ENCODE measurements around the gene TMEM170A.
"Not testable (repeated sequence)": the region's sequence is repeated elsewhere in the genome, so short reads cannot be mapped to it uniquely, and the experiment has no call there.

TMEM170A gene

DNA sequence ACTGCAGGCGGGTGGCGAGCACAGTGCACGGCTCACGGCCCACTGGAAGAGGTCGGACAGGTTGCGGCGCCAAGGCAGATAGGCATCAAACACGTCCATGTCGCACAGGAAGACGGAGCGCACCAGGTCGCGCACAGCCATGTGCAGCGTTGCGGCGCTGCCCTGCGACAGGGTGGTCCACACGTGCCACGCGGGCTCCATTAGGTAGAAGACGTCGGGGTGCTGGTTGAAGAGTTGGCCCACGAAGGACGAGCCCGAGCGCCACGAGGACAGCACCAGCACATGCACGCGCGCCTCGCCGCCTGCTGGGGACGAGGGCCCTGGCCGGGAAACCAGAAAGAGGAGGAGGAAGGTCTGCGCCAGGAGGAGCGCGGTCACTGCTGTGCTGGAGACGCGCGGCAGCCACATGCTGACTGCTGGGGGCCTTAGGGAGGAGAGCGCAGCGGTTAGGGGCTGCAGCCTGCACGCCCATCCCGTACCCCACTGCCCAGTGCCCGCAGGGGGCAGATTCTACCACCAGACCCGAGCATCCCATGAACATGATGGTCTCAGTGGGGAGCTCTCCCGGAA, 15.0 kb upstream of the TMEM170A start:
- DNase-seq = no peak

DNA sequence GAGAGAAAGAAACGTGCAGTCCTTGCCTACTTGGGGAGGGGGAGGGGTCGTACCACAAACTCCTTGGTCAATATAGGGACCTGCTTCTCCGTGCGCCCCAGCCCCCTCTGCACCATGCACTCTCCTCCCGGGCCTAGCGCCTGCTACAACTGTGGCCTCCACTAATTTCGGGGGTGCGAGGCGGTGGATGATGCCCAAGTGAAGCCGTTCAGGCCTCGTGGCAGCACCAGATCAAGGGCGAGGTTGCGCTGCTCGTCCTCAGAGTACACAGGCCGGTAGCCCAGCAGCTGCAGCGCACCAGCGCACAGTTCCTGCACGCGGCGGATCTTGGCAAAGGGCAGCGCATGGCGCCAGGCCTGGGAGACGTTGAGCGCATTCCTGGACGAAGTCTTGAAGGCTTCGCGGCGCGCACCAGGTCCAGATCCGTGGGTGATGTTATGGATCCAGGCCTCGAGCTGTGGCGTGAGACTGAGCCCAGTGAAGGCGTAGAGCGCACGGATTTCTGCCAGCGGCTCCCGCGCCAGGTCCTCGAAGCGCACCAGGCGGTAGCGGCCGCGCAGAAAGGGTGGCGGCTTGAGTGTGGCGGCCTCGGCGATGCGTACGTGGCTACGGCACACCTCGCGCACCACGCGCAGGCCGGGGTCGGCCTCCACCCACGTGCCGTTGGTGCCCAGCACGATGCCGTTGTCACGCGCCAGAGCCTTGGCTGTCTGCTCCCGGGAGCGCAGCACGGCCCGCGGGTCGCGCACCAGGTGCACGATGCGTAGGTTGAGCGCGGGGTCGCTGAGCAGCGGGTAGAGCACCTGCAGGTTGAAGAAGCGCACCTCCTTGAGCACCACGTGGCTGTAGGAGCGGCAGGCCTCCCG, 14.2 kb upstream of the TMEM170A start:
- no peak for DNase-seq

DNA sequence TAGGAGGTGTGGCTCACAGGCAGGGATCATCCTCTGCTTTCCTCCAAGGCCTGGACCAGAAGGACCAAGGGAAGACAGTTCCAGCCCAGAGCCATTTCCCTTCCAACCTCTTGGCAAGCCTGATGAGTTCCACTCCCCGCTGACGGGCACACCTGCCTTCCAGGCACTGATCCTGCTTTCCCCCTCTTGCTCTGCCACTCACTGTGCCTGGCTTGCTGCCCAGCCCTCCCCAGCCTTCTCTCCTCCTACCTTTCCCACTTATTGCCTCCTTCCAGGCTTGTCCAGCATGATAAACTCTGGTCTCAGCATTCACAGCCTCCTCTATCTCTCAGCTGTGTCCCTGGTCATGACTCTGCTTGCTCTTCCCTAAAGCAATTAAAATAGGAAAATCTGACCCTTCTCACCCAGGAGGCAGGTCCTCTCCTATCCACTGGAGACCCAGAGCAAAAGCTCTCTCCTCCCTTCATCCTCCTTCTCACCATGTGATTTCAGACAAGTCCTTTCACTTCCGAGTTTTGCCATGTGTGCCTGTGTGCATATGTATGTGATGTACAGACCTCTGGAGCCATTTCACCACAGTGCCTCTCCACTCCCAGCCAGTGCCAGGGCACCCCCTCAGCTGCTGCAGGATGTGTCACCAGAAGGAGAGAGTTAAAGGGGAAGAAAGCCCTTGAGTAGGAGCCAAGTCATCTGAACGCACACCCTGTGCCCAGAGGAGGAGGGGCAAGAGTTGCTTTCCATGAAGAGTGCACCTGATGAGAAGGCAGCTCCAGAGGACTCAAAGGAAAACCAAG, 13.4 kb upstream of the TMEM170A start:
- DNase-seq = no peak

GRCh38 chr16:75476817-75477216, 12.3 kb upstream of the TMEM170A start:
- DNase-seq = no peak

GRCh38 chr16:75475420-75475847, 10.9 kb upstream of the TMEM170A start:
- no peak for DNase-seq

DNA sequence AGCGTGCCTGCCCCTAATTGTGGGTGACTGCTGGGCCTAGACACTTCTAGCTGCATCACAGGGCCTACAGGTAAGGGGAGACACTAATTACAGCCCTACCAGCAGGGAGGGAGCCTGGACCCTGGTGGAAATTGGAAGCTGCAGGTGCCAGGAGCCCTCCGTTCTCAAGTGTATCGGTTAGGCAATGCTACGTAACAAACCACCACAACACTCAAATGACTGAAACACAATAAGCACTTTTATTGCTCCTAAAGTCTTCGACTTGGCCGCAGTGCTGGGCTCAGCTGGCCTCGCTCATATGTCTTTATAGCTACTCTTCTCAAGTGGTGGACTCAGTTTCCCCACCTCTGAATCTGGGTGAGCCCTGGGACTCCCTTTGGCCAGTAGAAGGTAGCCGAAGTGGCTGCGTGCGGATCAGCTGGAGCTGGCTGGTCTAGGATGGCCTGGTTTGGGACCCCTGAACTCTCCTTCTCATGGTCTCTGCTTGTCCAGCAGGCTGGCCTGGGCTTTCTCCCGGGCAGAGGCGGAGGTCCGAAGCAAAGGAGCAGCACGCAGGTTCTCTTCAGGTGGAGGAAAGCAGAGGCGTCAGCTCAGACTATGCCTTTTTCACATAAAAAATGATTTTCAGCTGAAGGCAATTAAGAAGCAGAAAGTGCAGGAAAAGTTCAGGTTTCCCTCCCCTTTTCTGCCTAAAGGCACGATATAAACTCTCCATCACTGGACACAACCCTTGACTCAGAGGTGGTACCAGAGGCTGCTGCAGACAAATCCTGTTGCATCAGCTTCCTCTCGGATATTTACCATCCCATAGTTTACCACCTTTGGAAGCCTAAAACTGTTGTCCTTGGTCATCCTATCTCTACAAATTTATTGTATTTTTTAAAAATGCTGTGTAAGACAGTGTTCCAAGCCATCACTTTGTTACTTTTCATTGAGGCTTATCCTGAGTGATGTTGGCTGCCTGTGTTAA, 8.7 kb upstream of the TMEM170A start:
- DNase-seq = no peak

GRCh38 chr16:75471723-75472633, 7.5 kb upstream of the TMEM170A start:
- DNase-seq = no peak

DNA sequence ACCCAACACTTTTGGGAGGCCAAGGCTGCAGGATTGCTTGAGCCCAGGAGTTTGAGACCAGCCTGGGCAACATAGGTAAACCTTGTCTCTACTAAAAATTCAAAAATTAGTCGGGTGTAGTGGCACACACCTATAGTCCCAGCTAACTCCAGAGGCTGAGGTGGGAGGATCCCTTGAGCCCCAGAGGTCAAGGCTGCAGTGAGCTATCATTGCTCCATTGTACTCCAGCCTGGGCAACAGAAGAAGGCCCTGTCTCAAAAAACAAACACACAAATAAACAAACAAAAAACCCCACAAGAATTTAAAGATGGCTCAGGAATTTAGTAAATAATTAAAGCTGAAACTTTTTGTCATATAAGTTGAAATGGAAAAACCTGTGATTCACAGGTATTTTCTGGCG, 2.3 kb upstream of the TMEM170A start:
- no peak for DNase-seq

DNA sequence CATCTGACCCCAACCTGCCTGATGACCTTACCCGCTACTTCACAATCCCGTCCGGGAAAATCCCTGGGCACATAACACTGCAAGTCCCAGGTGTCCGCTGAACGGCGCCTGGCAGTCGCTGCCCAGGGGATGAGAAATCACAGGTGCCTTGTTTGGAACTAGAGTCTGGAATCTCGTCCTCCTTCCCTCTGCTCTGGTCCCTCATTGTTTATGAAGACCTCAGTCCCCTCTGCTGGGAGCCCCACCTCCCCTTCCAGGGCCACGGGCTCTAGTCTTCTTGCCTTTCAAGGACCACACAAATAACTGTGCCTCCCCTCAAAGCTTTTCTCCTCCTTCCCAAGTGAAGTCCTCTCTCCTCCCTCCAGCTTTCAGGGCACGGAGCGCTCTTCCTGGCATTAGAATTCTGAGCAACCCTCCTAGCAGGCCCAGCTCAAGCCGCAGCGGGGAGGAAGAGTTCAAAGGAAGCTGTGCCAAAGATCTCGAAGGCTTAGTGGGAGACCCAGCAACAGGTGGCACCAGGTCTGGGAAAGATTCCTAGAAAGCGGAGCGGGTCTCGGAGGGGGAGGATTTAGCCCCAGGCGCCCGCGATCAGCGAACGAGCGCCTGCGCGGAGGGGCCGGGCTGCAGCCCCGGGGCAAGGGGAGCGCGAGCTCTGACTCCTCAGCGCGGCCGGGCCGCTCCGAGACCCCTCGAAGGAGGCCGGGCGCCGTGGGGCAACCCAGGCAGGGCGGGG, 934 bp downstream of the TMEM170A start:
- DNase-seq = not testable (repeated sequence)

DNA sequence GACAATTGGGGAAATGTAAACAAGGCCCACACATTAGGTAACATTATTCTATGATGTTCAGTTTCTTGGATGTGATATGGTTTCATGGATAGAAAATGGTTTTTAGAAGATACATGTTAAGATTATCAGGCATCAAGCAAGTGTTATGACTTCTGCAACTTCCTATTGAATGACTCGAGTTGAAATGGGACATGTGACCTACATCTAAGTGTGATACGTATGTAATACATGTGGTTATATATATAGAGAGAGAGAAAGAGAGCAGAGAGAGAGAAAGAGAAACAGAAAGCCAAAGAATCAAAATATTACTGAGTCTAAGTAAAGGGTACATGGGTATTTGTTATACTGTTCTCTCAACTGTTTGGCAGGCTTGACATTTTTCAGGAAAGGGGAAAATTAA, 1.7 kb downstream of the TMEM170A start:
- DNase-seq = no peak

GRCh38 chr16:75461575-75461974, 2.9 kb downstream of the TMEM170A start:
- no peak for DNase-seq

DNA sequence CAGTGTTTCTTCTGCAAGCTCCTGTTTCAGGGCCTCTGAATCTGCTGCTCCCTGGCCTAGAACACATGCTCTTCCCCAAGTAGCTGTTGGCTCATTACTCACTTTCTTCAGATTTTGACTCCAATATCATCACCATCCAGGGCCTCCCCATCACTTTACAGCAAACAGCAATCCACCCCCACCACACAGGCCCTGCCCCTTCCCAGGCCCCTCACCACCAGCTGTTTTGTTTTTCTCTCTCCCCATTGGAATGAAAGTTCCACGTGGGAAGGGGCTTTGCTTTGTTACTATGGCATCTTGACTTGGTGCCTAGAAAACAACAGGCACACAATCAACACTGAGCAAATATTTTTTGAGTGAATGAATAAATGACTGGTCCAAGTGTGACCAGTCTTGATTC, 4.0 kb downstream of the TMEM170A start:
- no peak for DNase-seq

DNA sequence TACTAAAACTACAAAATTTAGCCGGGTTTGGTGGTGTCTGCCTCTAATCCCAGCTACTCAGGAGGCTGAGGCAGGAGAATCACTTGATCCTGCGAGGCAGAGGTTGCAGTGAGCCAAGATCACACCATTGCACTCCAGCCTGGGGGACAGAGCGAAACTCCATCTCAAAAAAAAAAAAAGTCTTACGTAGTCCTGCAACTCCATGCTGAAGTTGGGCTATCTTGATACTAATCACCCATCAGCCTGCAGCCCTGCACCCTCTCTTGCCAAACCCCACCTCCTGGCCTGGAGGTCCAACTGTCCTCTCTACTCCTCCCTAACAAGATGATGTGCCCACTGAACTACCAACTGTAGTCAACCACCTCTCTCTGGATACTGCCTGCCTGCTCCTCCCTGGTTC, 4.8 kb downstream of the TMEM170A start:
- no peak for DNase-seq

GRCh38 chr16:75458439-75458838, 6.0 kb downstream of the TMEM170A start:
- no peak for DNase-seq

- no peak for DNase-seq
Measured at GRCh38 chr16:75458029-75458428, 6.5 kb downstream of the TMEM170A start.

DNA sequence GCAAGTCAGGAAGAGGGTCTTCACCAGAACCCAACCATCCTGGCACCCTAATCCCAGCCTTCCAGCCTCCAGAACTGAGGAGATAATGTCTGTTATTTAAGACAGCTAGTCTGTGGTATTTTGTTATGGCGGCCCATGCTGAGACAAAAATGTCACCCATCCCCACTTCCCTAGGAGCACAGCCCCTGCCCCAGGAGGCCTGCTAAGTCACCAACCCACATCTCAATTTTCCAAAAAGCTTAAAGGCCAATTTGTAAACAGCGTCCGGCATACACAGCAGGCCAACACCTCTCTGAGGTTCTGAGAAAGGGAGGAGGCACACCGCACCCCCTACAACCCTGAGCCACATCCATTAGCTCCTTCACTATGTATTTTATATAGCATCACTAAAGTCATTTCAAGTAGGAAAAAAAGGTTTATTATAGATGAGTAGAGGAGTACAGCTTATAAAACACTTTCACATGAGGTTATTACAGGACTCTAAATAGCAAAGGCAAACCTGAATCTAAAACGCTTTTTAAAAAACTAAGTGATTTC, 6.9 kb downstream of the TMEM170A start:
- no peak for DNase-seq

DNA sequence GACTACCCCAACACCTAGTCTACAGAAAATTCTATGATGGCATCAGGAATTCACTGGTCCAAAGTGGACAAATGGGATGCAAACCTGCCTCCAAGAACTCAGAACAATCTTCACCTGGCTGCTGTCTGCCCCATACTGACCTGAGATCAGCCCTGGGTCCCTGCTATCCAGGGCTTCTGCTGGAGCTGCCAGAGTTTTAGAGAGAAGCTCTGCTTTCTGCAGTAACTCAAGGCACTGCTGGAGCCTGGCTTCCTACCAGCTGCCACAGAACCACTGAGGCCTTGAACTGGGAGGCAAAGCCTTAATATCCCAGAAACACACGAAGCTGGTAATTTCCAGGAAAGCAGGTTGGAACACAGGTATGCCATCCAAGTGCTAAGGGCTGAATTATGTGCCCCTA, 7.5 kb downstream of the TMEM170A start:
- no peak for DNase-seq

DNA sequence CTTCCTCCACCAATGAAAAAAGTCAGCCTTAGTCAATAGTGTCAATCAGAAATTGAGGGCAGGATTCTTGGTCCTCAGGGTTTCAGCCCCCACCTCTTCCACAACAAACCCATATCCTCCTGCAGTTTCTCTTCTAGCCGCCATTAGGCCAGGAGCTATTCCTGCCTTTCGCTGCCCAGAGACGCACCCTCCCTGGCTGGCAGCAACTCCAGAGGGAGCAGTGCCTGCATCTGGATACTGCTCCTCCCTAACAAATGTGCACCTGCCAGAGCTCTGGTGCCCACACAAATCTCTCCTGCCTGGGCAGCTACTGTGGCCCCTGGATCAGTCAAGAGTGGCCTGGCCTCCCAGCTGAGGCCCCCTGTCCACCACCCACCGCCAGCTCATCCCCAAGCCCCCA, 8.0 kb downstream of the TMEM170A start:
- not testable (repeated sequence) for DNase-seq

- no peak for DNase-seq
Measured at GRCh38 chr16:75455677-75456076, 8.8 kb downstream of the TMEM170A start.

DNA sequence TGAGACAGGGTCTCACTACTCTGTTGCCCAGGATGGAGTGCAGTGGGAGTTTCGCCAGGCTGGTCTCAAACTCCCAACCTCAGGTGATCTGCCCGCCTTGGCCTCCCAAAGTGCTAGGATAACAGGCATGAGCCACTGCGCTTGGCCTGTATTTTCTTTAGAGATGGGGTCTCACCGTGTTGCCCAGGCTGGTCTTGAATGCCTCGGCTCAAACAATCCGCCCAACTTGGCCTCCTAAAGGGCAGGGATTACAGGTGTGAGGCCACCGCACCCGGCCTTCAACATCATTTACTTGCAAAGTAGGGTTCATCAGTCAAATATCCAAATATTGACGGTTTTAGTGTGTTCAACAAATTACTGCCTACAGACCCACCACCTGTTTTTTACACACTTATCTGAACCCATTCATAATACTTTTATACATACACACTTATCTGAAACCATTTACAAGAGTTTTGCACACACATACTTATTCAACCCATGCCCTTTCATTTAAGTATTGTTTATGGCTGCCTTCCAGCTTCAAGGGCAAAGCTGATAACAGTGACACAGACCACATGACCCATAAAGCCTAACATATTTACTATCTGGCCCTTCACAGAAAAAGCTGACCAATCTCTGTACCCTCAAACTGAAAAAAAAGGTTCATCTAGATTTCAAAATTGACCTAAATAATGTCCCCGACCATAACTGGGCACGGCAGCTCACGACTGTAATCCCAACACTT, 11.9 kb downstream of the TMEM170A start:
- DNase-seq = no peak

All from GOT3 (cell line).